GM18867 (cell line): ENCODE results near the gene ARF1.

ENCODE experiments used
- ATAC-seq: cut with Tn5 transposase; IDR thresholded peaks from one replicate; pipeline ENCODE4 v1.9.1; 2021; ENCODE audit warnings: mild to moderate bottlenecking, moderate library complexity; ENCODE audit not compliant: unreplicated experiment

Gene ARF1

GRCh38 chr1:228068359-228068758 lies 14.1 kb upstream of the ARF1 start:
- ATAC-seq = no peak

GRCh38 chr1:228070173-228070572 lies 12.3 kb upstream of the ARF1 start:
- no peak for ATAC-seq

- no peak for ATAC-seq
These were observed 11.7 kb upstream of the ARF1 start for GRCh38 chr1:228070851-228071250.

GRCh38 chr1:228071839-228072657 lies 10.5 kb upstream of the ARF1 start:
- no peak for ATAC-seq

GRCh38 chr1:228072658-228073043 lies 9.9 kb upstream of the ARF1 start:
- ATAC-seq = no peak

GRCh38 chr1:228073061-228073856 lies 9.2 kb upstream of the ARF1 start:
- ATAC-seq = no peak

- ATAC-seq = no peak
These were observed 8.5 kb upstream of the ARF1 start for GRCh38 chr1:228073857-228074545.

- no peak for ATAC-seq
These were observed 7.4 kb upstream of the ARF1 start for GRCh38 chr1:228074954-228075730.

- ATAC-seq = no peak
These were observed 6.7 kb upstream of the ARF1 start for GRCh38 chr1:228075801-228076271.

GRCh38 chr1:228076796-228077430 lies 5.6 kb upstream of the ARF1 start:
- ATAC-seq = no peak

GRCh38 chr1:228077565-228078330 lies 4.8 kb upstream of the ARF1 start:
- no peak for ATAC-seq

- no peak for ATAC-seq
These were observed 3.5 kb upstream of the ARF1 start for GRCh38 chr1:228079013-228079412.

- ATAC-seq = no peak
These were observed 2.8 kb upstream of the ARF1 start for GRCh38 chr1:228079601-228080263.

GRCh38 chr1:228081144-228081543 lies 1.4 kb upstream of the ARF1 start:
- no peak for ATAC-seq

GRCh38 chr1:228081578-228082213 lies 812 bp upstream of the ARF1 start:
- peak; percentile 8 for ATAC-seq

GRCh38 chr1:228082918-228083870 lies 686 bp downstream of the ARF1 start:
- ATAC-seq = peak; percentile 23

GRCh38 chr1:228083871-228084278 lies 1.4 kb downstream of the ARF1 start:
- no peak for ATAC-seq
